Body of pancreas (tissue), 4 donors: ENCODE measurements around the gene SALL3.

ENCODE experiments used
- CTCF ChIP-seq, 7 experiments: fragments of 450-650 bp in 4 of 7; fragments of 200-600 bp in 3 of 7; sonication (generic) in 3 of 7; IDR thresholded peaks; one replicate each; pipeline ENCODE4 v1.5.1; 2016 to 2019; ENCODE audit warnings: antibody characterized with exemption in 7 of 7
- POLR2A ChIP-seq, 3 donors: fragments of 450-650 bp; IDR thresholded peaks; one replicate each; pipeline ENCODE4 v1.6.1; 2016; ENCODE audit warnings: antibody characterized with exemption in 3 of 3, mild to moderate bottlenecking in 2 of 3

- TF ChIP-seq CTCF (IDR thresholded peaks at IDR 0.05), result no peak
- no peak for TF ChIP-seq POLR2A (IDR thresholded peaks at IDR 0.05)
Measured at GRCh38 chr18:78972930-78973331, 6.7 kb upstream of the SALL3 start.
